Measurements from ENCODE around the gene DIABLO.

GRCh38 chr12:122230798-122231197, 4.9 kb upstream of the DIABLO start:
- TF ChIP-seq CTCF (conservative IDR thresholded peaks at IDR 0.05; ENCODE audit: low read depth, low read length) = no peak
- no peak for TF ChIP-seq EZH2 (IDR thresholded peaks at IDR 0.05; ENCODE audit: low read length, unreplicated experiment)
- no peak for TF ChIP-seq EZH2phosphoT487 (IDR thresholded peaks at IDR 0.05; ENCODE audit: borderline replicate concordance, low read length)

All from PC-3 (cell line).